BJ (cell line): ENCODE results near the gene STX4. TPM values are rescaled to one million over a fixed set of nuclear protein-coding genes. Genes with fewer than 3 reads are reported as not detected.

Experiments
- CTCF ChIA-PET: fragments of 350-600 bp; formaldehyde crosslinking; extraction: SDS; loops from one replicate; lab custom pipeline; 2021; ENCODE audit warnings: antibody characterized with exemption, inconsistent platforms; lab: Yijun Ruan, JAX
- POLR2A ChIA-PET: fragments of 300-600 bp; sonication (Branson Sonifier 250); formaldehyde crosslinking; extraction: SDS; loops from one replicate; lab custom pipeline; 2021; ENCODE audit warnings: antibody characterized with exemption; lab: Charles Lee
- DNase-seq: peaks from one replicate; pipeline ENCODE4 v3.0.0-alpha.2; 2011; ENCODE audit warnings: low read depth
- H3K27me3 ChIP-seq: 2 replicates; pipeline ENCODE4 v1.6.0; 2011; ENCODE audit warnings: low read length; ENCODE audit not compliant: control insufficient read depth, insufficient read depth
- H3K36me3 ChIP-seq: 2 replicates; pipeline ENCODE4 v1.5.1; 2011; ENCODE audit warnings: low read length; ENCODE audit not compliant: control insufficient read depth, insufficient read depth
- H3K4me3 ChIP-seq: 2 replicates; pipeline ENCODE4 v1.5.1; 2011; ENCODE audit warnings: low read depth, mild to moderate bottlenecking, control low read depth, low read length
- CTCF ChIP-seq: IDR thresholded peaks from 2 replicates; pipeline ENCODE4 v1.5.1; 2011; ENCODE audit warnings: low read depth, mild to moderate bottlenecking, control low read depth, inconsistent platforms, low read length, moderate library complexity; ENCODE audit not compliant: insufficient read depth
- polyA plus RNA-seq: library from polyadenylated mRNA; depleted of rRNA; stranded (reverse); fragments of >200 nt; gene quantifications from 2 replicates; pipeline ENCODE4 v1.2.3, GENCODE V29; 2011

Gene STX4
- polyA plus RNA-seq, 1 experiment, result 53.6 TPM

DNA sequence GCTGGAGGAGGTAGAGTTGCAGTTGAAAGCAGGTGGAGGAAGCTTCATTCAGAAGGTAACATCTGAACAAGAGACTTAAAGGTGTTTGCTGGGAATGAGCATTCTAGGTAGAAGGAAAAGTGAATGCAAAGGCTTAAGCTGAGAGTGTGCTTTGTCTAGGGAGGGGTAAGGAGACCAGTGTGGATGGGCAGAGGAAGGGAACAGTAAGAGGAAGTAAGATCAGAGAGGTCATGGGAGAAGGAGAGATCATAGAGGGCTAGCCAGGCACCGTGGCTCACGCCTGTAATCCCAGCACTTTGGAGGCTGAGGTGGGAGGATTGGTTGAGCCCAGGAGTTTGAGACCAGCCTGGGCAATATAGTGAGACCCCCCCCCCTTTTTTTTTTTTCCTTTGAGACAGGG is 3.3 kb downstream of the STX4 start:
- H3K4me3 ChIP-seq, result no peak overlapping the region
- H3K27me3 ChIP-seq, result no peaks in the 10 kb centered on the region
- POLR2A ChIA-PET, result interaction anchor here (0.6 kb wide), 1 partner anchor 38 kb away, joined by 11 read pairs; no protein-coding TSS in a partner anchor
- H3K36me3 ChIP-seq, result peaks cover 39% of the 10 kb centered on the region
- CTCF ChIA-PET, result interaction anchor here (0.8 kb wide), 1 partner anchor 10 kb away, joined by 4 read pairs; no protein-coding TSS in a partner anchor
- DNase-seq, result no peak
- no peak for TF ChIP-seq CTCF

- POLR2A ChIA-PET, result no interaction called here
- no peaks in the 10 kb centered on the region for H3K27me3 ChIP-seq
- CTCF ChIA-PET, result no interaction called here
- no peak for TF ChIP-seq CTCF
- H3K36me3 ChIP-seq, result peaks cover 48% of the 10 kb centered on the region
- DNase-seq, result no peak
- H3K4me3 ChIP-seq, result no peak overlapping the region
Observed at GRCh38 chr16:31038993-31039392, 5.6 kb downstream of the STX4 start.

DNA sequence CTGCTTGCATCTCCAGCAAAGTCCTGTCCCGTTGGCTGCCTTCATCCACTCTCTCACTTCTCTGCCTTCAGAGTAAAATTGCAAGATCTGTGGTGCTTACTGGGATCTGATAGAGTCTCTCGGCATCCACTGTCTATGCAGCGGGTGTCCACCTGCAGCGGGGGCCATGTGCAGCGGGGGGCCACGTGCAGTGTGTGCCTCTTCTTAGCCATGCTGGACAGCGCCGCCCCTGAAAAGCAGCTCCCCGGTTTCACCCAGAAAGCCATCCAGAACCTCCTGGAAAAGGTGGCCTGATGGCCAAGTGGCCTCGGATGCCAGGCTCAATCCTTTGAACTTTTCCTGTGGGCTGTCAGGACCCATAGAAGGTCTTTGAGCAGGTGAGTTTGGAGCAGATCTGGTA is 9.5 kb downstream of the STX4 start:
- Histone ChIP-seq H3K27me3 (no peaks in the 10 kb centered on the region), H3K4me3 (no peak overlapping the region), H3K36me3 (peaks cover 37% of the 10 kb centered on the region)
- CTCF ChIA-PET, result interaction anchor here (0.8 to 1.7 kb wide), 6 partner anchors 8 to 99 kb away, joined by 3 to 5 read pairs (median 4); partner anchors contain the start of gene STX4
- POLR2A ChIA-PET, result no interaction called here
- TF ChIP-seq CTCF, result no peak
- no peak for DNase-seq

- TF ChIP-seq CTCF, result no peak
- ChIA-PET CTCF (interaction anchor here (1.0 to 1.7 kb wide), 3 partner anchors 10 to 60 kb away, joined by 3 to 5 read pairs (median 4); partner anchors contain the start of genes STX4, ZNF646 and ZNF668), POLR2A (no interaction called here)
- H3K4me3 ChIP-seq, result no peak overlapping the region
- DNase-seq, result no peak
- no peaks in the 10 kb centered on the region for H3K27me3 ChIP-seq
- peaks cover 32% of the 10 kb centered on the region for H3K36me3 ChIP-seq
Observed at GRCh38 chr16:31043352-31043751, 10.0 kb downstream of the STX4 start.

- Histone ChIP-seq H3K36me3 (peaks cover 26% of the 10 kb centered on the region), H3K27me3 (no peaks in the 10 kb centered on the region), H3K4me3 (no peak overlapping the region)
- TF ChIP-seq CTCF, result no peak
- POLR2A ChIA-PET, result no interaction called here
- DNase-seq, result no peak
- CTCF ChIA-PET, result interaction anchor here (1.0 to 1.7 kb wide), 2 partner anchors 11 to 30 kb away, joined by 3 to 5 read pairs; partner anchors contain the start of genes STX4, ZNF646 and ZNF668
Observed at GRCh38 chr16:31043898-31044481, 10.6 kb downstream of the STX4 start.
